Stomach (tissue), 4 donors: ENCODE data around the gene HMSD.

Experiments used
- CTCF ChIP-seq, 7 experiments: fragments of 450-650 bp in 4 of 7; fragments of 200-600 bp in 3 of 7; sonication (generic) in 3 of 7; IDR thresholded peaks; one replicate each; pipeline ENCODE4 v1.5.1; 2016 to 2019; ENCODE audit warnings: antibody characterized with exemption in 7 of 7, control low read depth in 2 of 7, mild to moderate bottlenecking in 1 of 7
- EP300 ChIP-seq: sonication (generic); formaldehyde crosslinking; IDR thresholded peaks from one replicate; pipeline ENCODE4 v1.6.1; 2017; ENCODE audit warnings: antibody characterized with exemption
- POLR2A ChIP-seq, 4 donors: fragments of 450-650 bp; IDR thresholded peaks; one replicate each; pipeline ENCODE4 v1.6.1; 2016; ENCODE audit warnings: antibody characterized with exemption in 4 of 4, control low read depth in 2 of 4, mild to moderate bottlenecking in 1 of 4, moderate library complexity in 1 of 4

DNA sequence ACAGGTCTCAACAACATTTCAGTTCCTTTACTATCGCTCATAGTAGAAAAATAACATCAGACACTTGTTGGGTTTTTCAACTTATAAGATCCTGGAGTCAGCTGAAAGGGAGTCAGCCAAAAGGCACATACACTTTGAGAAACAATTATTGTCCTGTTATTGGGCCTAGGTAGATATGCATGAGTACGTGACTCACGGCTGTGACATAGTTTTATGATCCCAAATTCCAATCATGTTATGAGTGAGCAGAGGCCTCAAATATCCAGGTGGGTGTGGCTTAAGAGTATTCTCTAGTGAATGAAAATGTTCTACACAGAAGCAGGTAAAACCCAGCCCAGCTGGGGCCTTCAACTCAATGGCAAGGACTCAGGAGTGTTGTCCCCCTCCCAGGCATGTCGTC lies 47.9 kb downstream of the HMSD start:
- TF ChIP-seq CTCF (IDR thresholded peaks at IDR 0.05) (no peak), POLR2A (IDR thresholded peaks at IDR 0.05) (no peak), EP300 (no peak)
